A673 (cell line): ENCODE measurements around the gene PLCB4.

Experiments
- CTCF ChIP-seq: fragments of 300-800, 200-600 bp; sonication (generic); conservative IDR thresholded peaks from 2 replicates; pipeline ENCODE4 v1.5.1; 2017; ENCODE audit warnings: low read depth, mild to moderate bottlenecking, antibody characterized with exemption, low read length, moderate library complexity, mixed read lengths
- EZH2 ChIP-seq: fragments of 200-600 bp; sonication (generic); IDR thresholded peaks from 2 replicates; pipeline ENCODE4 v1.6.1; 2017; ENCODE audit warnings: borderline replicate concordance, low read depth, mild to moderate bottlenecking, mixed read lengths, antibody characterized with exemption, low read length; ENCODE audit not compliant: poor library complexity, severe bottlenecking

- TF ChIP-seq CTCF (no peak), EZH2 (no peak)
These were observed 2.7 kb upstream of the PLCB4 start for GRCh38 chr20:9066191-9066590.
